Fibroblast of the conjunctiva (primary cell): Measurements from ENCODE around the gene RHO.
"Not testable (repeated sequence)": the region's sequence is repeated elsewhere in the genome, so short reads cannot be mapped to it uniquely, and the experiment has no call there.

Experiments
- DNase-seq: peaks from one replicate; pipeline ENCODE4 v3.0.0-alpha.2; 2010; ENCODE audit warnings: low read depth

Gene RHO

GRCh38 chr3:129545951-129546350, 17.5 kb downstream of the RHO start:
- not testable (repeated sequence) for DNase-seq

DNA sequence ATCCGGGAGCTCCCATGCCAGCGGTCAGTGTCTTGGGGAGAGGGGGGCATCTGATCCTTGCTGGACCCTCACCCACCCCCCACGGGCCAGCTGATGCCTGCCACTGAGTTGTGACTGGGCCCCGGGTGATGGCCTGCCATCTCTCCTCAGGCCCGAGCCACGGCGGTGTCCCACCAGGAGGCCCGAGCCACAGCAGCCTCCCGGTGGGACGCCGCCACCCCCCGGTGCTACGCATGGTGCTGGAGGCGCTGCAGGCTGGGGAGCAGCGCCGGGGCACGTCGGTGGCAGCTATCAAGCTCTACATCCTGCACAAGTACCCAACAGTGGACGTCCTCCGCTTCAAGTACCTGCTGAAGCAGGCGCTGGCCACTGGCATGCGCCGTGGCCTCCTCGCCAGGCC, 18.8 kb downstream of the RHO start:
- DNase-seq, result no peak

DNA sequence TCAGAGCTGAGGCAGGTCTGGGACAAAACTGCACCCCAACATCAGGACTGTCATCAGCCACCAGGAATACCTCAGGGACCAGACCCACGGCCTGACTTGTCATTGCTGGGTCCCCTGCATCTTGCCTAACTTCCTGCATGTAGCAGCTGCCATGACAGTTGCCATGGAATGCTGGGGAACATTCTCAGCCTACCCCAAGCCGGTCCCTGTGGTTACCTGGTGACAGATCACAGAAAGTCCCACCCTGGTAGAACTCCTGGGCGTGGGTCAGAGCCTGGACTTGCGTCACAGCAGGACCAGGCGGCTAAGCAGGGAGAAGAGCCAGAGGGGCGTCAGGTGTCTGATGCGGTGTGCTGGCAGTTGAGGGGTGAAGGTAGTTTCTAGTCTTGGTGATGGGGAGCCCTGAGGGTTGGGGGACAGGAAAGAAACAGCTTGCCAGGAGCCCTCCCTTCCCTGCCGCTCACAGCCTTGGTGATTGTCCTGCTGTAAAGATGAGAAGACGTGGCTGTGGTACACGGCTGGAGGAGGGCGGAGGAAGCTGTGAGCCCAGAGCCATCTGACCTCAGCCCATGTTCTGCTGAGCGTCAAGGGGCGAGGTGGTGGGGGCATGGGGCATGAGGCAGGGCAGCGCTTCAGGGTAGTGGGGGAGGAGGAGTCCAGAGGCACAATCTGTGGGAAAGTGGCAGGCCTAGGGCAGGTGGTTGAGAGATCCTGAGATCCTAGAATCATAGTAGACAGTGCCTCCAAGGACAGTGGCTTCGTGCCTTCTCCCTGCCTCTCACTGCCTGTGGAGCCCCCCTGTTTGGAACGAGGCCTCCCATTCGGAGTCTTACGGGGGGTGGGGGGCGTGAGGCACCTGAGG, 19.9 kb downstream of the RHO start:
- no peak for DNase-seq

- DNase-seq, result no peak
Measured at GRCh38 chr3:129549006-129549800, 20.8 kb downstream of the RHO start.

- DNase-seq, result no peak
Measured at GRCh38 chr3:129549805-129550204, 21.4 kb downstream of the RHO start.

DNA sequence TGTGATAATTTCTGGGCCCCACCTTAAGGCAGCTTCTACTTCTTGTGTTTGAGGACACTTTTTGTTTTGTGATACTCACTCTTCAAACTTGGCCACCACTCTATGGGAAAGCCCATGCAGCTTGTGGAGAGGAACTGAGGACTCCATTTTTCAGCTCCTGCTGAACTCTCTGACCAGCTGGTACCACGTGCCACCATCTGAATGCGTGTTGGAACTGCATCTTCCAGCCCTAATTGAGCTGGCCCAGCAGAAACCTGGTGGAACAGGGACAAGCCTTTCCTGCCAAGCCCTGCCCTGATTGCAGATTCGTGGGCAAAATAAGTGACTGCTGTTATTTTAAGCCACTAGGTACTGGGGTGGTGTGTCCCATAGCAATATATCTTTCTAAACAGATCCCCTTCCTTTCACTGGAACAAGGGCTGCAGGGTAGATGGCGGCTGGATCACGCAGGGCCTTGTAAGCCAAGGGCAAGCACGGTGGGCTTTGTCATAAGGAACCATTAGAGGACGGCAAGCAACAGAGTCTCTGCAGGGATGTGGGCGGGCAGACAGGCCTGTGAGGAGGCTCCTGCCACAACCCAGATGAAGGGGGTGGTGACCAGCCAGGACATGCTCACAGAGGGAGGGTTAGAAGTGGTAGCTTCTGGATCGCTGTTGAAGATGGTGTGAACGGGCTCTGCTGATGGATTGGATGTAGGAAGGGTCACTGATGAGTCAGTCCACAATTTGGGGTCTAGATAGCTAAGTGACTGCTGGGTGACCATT, 24.0 kb downstream of the RHO start:
- no peak for DNase-seq

GRCh38 chr3:129553171-129553570, 24.7 kb downstream of the RHO start:
- DNase-seq, result no peak

DNA sequence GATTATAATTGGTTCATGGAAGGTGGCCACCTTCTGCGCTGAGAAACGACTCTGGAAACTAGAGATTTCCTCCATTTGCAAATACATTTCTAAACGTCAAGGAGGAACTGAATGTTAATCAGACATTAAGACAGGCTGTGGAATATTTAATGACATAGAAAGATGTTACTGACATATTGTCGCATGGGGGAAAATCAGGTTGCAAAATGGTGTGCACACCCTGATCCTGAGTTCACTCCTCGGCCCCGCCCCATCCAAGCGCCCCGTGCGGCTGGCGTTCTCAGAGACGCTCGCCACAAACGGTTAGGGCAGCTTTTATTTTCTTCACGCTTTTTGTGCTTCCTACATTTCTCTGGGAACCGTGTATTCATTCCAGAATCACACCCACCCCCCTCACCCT, 25.3 kb downstream of the RHO start:
- DNase-seq, result no peak

GRCh38 chr3:129554356-129555152, 26.1 kb downstream of the RHO start:
- DNase-seq, result no peak

GRCh38 chr3:129555153-129555550, 26.7 kb downstream of the RHO start:
- no peak for DNase-seq

DNA sequence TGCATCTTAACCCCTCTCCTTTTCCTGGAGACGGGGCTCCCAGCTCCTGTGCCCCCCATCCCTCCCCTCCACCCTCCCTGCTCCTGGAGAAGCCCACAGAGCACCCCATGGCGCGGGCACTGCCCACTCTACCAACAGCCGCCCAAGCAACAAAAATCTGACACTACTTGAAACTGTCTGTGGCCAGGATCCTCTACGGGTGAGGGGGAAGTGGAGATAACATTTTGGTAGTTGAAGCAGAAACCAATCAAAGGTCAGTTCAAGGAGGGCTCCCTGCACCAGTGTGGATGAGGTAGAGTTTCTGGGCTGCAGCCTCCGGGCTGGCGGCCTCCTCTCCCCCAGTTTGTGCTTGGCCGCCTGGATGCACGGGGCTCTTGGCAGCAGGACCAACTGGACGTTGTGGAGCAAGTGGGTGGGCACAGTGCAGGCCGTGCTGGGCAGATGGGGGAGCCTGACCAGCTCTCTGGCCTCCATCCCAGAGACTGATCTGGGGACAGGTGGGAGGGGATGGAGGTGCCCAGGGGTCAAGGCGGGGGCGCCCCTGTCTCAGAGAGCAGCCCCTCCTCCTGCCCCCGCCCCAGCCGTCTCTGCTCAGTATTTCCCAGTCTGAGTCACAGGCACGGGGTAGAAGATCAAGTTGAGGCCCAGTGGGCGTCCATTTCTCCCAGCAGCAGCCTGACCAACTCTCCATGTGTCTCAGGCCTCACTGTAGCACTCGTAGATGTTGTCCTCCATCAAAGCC, 27.3 kb downstream of the RHO start:
- no peak for DNase-seq

- no peak for DNase-seq
Measured at GRCh38 chr3:129556358-129556695, 27.9 kb downstream of the RHO start.

DNA sequence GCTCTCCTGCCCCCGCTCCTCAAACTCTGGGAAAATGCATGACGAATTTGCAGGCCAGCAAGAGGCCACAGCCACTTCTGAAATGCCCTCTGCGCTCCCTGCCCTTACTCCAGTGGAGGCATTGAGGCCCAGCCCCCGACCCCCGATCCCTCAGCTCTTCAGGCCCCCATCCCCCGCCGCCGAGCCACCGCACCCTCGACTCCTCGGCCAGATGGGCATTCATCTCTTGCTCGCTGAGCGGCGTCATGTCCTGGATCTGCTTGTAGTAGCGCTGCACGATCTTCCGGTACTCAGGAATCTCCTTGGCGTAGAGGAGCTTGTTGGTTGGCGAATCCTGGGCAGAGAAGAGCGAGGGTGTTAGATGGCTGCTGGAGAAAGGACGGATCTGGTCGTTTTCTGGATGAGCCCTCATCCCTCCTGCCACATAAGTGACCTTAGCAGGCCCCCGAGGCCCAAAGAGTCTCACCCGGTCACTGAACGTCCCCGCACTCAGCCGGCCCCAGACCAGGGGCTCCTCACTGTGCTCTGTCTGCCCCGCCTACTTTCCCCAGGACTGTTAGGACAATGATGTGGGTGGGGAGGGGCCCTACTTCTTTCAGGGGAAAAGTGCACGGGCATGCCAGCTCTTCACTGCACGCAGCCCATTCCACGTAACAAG, 28.6 kb downstream of the RHO start:
- DNase-seq, result no peak

DNA sequence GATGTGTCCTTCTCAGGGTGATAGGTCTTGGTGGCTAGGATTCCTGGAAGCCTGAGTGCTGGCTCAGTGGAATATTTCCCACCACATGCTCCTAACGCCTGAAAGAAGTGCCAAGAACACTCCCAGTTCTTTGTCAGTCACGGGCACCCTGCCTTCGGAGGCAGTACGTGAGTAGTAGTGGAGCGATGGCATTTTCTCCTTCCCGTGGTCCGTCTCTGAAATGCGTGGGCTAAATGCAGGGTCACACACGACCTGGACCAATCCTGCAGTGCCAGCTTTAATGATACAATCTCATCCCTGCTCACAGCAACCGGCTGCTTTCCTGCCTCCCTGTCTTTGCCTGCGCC, 29.1 kb downstream of the RHO start:
- no peak for DNase-seq

DNA sequence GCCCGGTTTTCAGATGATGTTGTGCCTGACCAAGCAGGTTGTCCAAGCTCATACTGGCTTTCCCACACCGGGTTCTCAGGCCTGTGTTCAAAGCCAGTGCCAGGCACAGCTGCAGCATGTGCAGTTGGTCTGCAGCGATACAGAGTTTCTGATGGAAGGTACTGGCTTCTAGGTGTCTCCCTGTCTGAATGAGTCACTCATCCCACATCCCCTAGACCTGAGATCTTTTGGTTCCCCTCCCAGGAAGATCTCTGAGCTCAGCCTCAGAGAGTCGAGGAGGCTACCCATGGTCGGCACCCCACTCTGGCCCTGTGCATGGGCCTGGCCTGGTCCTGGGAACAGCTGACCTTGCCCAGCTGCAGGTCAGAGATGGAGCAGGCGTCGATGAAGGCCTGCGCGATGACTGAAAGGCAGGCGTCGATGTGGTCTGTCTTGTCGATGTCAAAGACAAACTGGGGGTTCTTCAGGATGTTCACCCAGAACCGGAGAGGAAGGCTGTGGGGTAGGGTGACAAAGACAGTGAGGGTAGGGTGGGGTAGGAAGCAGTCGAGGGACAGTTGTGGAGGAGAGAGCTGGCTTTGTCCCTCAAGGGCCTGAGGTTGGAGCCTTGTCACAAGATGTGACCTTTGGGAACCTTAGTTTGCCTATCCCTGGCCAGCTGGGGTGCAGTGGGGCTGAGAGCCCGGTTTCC, 29.8 kb downstream of the RHO start:
- DNase-seq, result no peak

DNA sequence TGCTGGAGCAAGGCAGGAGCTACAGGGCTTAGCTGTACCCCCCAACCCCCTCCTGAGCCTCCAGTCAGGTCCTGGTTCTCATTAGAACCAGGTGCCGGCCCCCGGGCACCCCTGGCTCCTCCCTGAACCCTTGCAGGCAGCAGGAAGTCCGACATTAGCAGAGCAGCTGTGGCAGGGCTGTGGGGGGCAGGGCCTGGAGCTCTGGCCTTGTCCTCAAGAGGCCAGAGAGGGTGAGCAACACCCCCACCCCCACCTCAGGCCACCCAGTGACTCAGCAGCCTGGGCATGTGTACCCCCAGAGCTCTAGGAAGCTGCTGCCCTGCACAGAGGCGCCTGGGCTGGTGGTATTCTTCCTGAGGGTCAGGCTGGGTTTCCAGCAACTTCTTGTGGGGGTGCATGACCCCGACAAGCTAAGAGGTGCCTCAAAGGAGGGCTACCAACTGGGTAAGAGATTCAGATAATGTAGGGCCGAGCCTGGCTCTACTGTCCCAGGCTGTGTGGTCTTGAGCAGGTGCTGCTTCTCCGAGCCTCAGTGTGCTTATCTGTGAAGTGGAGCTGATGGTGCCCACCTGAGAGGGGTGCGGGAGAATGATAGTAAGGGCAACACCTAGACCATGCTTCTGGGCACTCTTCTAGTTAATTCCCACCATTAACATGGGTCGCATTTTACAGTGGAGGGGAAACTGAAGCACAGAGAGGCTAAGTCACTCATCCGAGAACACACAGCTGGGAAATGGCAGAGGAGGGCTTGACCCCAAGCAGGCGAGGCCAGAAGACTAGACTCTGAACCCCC, 30.5 kb downstream of the RHO start:
- DNase-seq, result peak; percentile 76

DNA sequence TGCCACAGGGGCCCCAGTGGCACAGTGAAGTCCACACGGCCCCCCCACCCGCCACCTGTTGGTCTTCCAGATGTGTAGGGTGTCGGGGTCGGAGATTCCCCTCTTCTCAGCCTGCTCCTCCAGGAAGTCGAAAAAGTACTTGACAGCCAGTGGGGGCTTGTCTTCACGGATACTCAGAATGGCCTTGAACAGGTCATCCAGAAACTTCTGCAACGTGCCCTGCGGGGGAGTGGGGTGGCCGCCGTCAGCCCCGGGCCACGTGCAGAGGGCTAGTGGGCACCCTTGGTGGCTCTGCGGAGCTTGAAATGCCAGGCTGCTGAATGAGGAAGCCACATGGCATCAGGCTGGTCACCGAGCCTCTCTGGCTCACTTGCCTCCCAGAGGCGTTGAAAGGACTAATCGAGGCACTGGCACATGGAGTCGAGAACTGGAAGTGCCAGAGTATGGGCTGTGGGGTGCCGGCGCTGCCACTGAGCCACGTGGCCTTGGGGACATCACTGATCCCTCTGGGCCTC, 31.2 kb downstream of the RHO start:
- no peak for DNase-seq

GRCh38 chr3:129560269-129560787, 31.9 kb downstream of the RHO start:
- peak; percentile 71 for DNase-seq
